Hepatic stellate cell (primary cell): Measurements from ENCODE around the gene GEN1.

Experiments used
- DNase-seq: peaks from one replicate; pipeline ENCODE4 v3.0.0; 2011; ENCODE audit warnings: low spot score

GEN1 gene

GRCh38 chr2:17752892-17753802 lies 791 bp upstream of the GEN1 start:
- DNase-seq, result no peak

- no peak for DNase-seq
These were observed 961 bp downstream of the GEN1 start for GRCh38 chr2:17754773-17755425.

GRCh38 chr2:17756668-17757067 lies 2.7 kb downstream of the GEN1 start:
- no peak for DNase-seq

- DNase-seq, result no peak
These were observed 3.4 kb downstream of the GEN1 start for GRCh38 chr2:17757321-17757720.

- DNase-seq, result no peak
These were observed 4.2 kb downstream of the GEN1 start for GRCh38 chr2:17758118-17758517.

GRCh38 chr2:17759805-17760204 lies 5.9 kb downstream of the GEN1 start:
- DNase-seq, result no peak

GRCh38 chr2:17762451-17762850 lies 8.5 kb downstream of the GEN1 start:
- no peak for DNase-seq

- no peak for DNase-seq
These were observed 9.8 kb downstream of the GEN1 start for GRCh38 chr2:17763641-17764333.

- no peak for DNase-seq
These were observed 11.5 kb downstream of the GEN1 start for GRCh38 chr2:17765398-17765797.

- DNase-seq, result no peak
These were observed 15.0 kb downstream of the GEN1 start for GRCh38 chr2:17768894-17769293.

GRCh38 chr2:17771956-17772355 lies 18.0 kb downstream of the GEN1 start:
- no peak for DNase-seq

GRCh38 chr2:17772532-17772931 lies 18.6 kb downstream of the GEN1 start:
- DNase-seq, result no peak

- DNase-seq, result no peak
These were observed 26.6 kb downstream of the GEN1 start for GRCh38 chr2:17780546-17780945.

GRCh38 chr2:17781482-17781881 lies 27.5 kb downstream of the GEN1 start:
- DNase-seq, result no peak

- no peak for DNase-seq
These were observed 32.8 kb downstream of the GEN1 start for GRCh38 chr2:17786727-17787126.

GRCh38 chr2:17788773-17789172 lies 34.8 kb downstream of the GEN1 start:
- no peak for DNase-seq

- no peak for DNase-seq
These were observed 36.6 kb downstream of the GEN1 start for GRCh38 chr2:17790536-17790935.

- DNase-seq, result no peak
These were observed 37.3 kb downstream of the GEN1 start for GRCh38 chr2:17791121-17791816.

- no peak for DNase-seq
These were observed 37.8 kb downstream of the GEN1 start for GRCh38 chr2:17791817-17792130.

GRCh38 chr2:17792515-17792914 lies 38.6 kb downstream of the GEN1 start:
- DNase-seq, result no peak

GRCh38 chr2:17793296-17793695 lies 39.4 kb downstream of the GEN1 start:
- DNase-seq, result no peak

GRCh38 chr2:17793803-17794354 lies 39.9 kb downstream of the GEN1 start:
- DNase-seq, result no peak
